SK-MEL-5 (cell line): Measurements from ENCODE around the gene IFI27. TPM values are rescaled to one million over a fixed set of nuclear protein-coding genes. Genes with fewer than 3 reads are reported as not detected.

Experiments used
- DNase-seq: peaks from one replicate; pipeline ENCODE4 v3.0.0-alpha.2; 2016; ENCODE audit warnings: low read depth, low spot score
- in situ Hi-C: cut with HindIII; loops from 2 replicates; pipeline ENCODE4 v1.10.0; 2016; ENCODE audit warnings: low sequenced_read_pairs, high pct_unique_total_duplicates, low pct_unique_long_range_greater_than_20kb
- total RNA-seq: library from RNA; depleted of rRNA; stranded (reverse); fragments of >200 nt; shearing (Covaris generic); gene quantifications from 2 replicates; pipeline ENCODE4 v1.2.3, GENCODE V29; 2014; rRNA removed

Gene IFI27
- total RNA-seq, 1 experiment from 2014 or later: not detected

GRCh38 chr14:94163796-94164195 lies 53.3 kb downstream of the IFI27 start:
- in situ Hi-C loops: no loop called here
- DNase-seq: no peak

- no peak for DNase-seq
- in situ Hi-C loops: no loop called here
These were observed 54.3 kb downstream of the IFI27 start for GRCh38 chr14:94164685-94165431.

- in situ Hi-C loops: no loop called here
- no peak for DNase-seq
These were observed 55.2 kb downstream of the IFI27 start for GRCh38 chr14:94165744-94166143.

Other genes with a start within 250 kb of the IFI27 start
- not detected in 2 replicates for gene FAM181A, start 183.4 kb upstream of the IFI27 start, total RNA-seq
- 3.8 and 3.9 TPM in 2 replicates for gene ASB2, start 134.2 kb upstream of the IFI27 start, total RNA-seq
- gene CCDC197, start 113.4 kb upstream of the IFI27 start, total RNA-seq: not detected in 2 replicates
- gene OTUB2, start 84.4 kb upstream of the IFI27 start, total RNA-seq: 3.5 and 4.4 TPM in 2 replicates
- gene DDX24, start 29.5 kb upstream of the IFI27 start, total RNA-seq: 235 and 237 TPM in 2 replicates
- gene IFI27L1, start 29.4 kb upstream of the IFI27 start, total RNA-seq: 9.0 and 11.2 TPM in 2 replicates
- 51.7 and 64.5 TPM in 2 replicates for gene IFI27L2, start 18.9 kb downstream of the IFI27 start, total RNA-seq
- 4.9 and 5.8 TPM in 2 replicates for gene PPP4R4, start 63.6 kb downstream of the IFI27 start, total RNA-seq
- gene SERPINA10, start 182.5 kb downstream of the IFI27 start, total RNA-seq: not detected in 2 replicates
- not detected in 2 replicates for gene SERPINA6, start 212.6 kb downstream of the IFI27 start, total RNA-seq